Epithelial cell of proximal tubule (primary cell): Measurements from ENCODE around the gene MIX23. TPM values are rescaled to one million over a fixed set of nuclear protein-coding genes. Genes with fewer than 3 reads are reported as not detected.
"Not testable (repeated sequence)": the region's sequence is repeated elsewhere in the genome, so short reads cannot be mapped to it uniquely, and the experiment has no call there.

Source experiments
- DNase-seq: peaks from one replicate; pipeline ENCODE4 v3.0.0-alpha.2; 2011; ENCODE audit warnings: low read depth
- H3K4me3 ChIP-seq: 2 replicates; pipeline ENCODE4 v1.5.1; 2011; ENCODE audit warnings: low read depth, mild to moderate bottlenecking, low read length
- total RNA-seq: library from RNA; depleted of rRNA; stranded (reverse); fragments of >200 nt; gene quantifications from 2 replicates; pipeline ENCODE4 v1.2.3, GENCODE V29; 2015
- TF ChIP-seq, protein P1 (sequence below): conservative IDR thresholded peaks from 2 replicates; pipeline ENCODE4 v1.5.1; 2012; ENCODE audit warnings: low read depth, mild to moderate bottlenecking, low read length

MIX23 gene
- total RNA-seq, 1 donor from 2014 or later: 43.2 TPM

- DNase-seq: no peak
- no peak overlapping the region for H3K4me3 ChIP-seq
- TF ChIP-seq, protein P1, sequence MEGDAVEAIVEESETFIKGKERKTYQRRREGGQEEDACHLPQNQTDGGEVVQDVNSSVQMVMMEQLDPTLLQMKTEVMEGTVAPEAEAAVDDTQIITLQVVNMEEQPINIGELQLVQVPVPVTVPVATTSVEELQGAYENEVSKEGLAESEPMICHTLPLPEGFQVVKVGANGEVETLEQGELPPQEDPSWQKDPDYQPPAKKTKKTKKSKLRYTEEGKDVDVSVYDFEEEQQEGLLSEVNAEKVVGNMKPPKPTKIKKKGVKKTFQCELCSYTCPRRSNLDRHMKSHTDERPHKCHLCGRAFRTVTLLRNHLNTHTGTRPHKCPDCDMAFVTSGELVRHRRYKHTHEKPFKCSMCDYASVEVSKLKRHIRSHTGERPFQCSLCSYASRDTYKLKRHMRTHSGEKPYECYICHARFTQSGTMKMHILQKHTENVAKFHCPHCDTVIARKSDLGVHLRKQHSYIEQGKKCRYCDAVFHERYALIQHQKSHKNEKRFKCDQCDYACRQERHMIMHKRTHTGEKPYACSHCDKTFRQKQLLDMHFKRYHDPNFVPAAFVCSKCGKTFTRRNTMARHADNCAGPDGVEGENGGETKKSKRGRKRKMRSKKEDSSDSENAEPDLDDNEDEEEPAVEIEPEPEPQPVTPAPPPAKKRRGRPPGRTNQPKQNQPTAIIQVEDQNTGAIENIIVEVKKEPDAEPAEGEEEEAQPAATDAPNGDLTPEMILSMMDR: no peak
Measured at GRCh38 chr3:122389197-122389596, 6.2 kb upstream of the MIX23 start.

GRCh38 chr3:122387709-122388108 lies 4.7 kb upstream of the MIX23 start:
- DNase-seq: no peak

DNA sequence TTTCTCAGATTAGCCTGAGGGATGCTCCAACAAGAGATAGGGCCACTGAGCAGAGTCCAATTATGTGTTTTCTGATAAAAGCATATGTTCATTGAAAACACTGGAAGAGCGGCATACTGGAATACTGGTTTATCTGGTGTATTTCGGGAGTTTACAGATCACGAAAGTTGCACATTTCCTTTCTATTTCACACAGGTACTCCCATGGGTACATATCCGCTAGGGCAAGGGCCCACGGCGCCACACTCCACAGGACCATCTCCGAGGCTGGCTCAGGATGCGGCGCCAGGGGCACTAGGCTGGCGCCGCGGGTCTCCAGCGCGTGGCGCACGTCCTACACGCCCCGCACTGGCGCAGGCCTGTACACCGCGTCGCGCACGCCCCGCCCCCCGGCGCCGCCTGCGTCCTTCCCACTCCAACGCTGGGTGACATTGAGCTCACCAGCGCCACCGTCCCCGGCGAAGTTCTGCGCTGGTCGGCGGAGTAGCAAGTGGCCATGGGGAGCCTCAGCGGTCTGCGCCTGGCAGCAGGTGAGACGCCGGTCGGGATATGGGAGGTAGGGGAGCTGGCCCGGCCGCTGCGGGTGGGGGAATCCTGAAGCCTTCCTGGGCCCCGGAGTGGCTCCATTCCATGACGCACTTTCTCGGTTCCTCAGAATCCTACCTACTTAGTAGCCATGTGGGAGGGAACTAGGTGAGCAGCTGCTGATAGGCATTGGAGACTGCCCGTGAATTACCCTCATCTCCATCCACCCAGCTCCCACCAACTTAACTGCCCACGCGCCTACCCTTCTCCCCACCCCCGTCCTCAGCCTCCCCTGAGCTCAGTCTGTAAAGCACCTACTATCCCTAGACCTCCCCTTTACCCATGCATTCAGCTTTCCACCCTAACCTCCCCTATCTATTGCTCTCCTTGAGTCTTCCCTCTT lies 1.0 kb upstream of the MIX23 start, which contains the start of gene FAM162A:
Gene FAM162A, plus strand, starts transcription at position 412 of the 927 bp plus-strand sequence. Its CDS starts 84 bp downstream, at position 496.
- H3K4me3 ChIP-seq: peak within 1 kb of the TSS; percentile 81
- DNase-seq: no peak
- TF ChIP-seq, protein P1: peak; percentile 47

More at GRCh38 chr3:122387709-122388108, 4.7 kb upstream of the MIX23 start:
- H3K4me3 ChIP-seq: no peak overlapping the region
- TF ChIP-seq, protein P1: no peak

GRCh38 chr3:122377975-122378374 lies 5.1 kb downstream of the MIX23 start:
- DNase-seq: no peak
- no peak overlapping the region for H3K4me3 ChIP-seq
- TF ChIP-seq, protein P1: no peak

- TF ChIP-seq, protein P1: no peak
- H3K4me3 ChIP-seq: no peak overlapping the region
- no peak for DNase-seq
Measured at GRCh38 chr3:122374034-122374433, 9.0 kb downstream of the MIX23 start.

- DNase-seq: no peak
- H3K4me3 ChIP-seq: no peak overlapping the region
- TF ChIP-seq, protein P1: no peak
Measured at GRCh38 chr3:122366379-122366749, 16.7 kb downstream of the MIX23 start.

GRCh38 chr3:122365582-122366378 lies 17.3 kb downstream of the MIX23 start:
- H3K4me3 ChIP-seq: not testable (repeated sequence)
- DNase-seq: peak; percentile 78
